HCT116 (cell line): ENCODE measurements around the gene AMPD1. TPM values are rescaled to one million over a fixed set of nuclear protein-coding genes. Genes with fewer than 3 reads are reported as not detected.

Experiments
- ATAC-seq: fragments of 200-7000 bp; cut with Tn5 transposase; 2 replicates; pipeline ENCODE4 v1.9.1; 2020; ENCODE audit warnings: mild to moderate bottlenecking, moderate library complexity
- BruUV-seq: library from RNA; stranded (reverse); fragments of 400-500 nt; replicated peaks from 2 replicates; lab custom pipeline; 2021; lab: Mats Ljungman, UMichigan
- CTCF ChIA-PET: fragments of 300-600 bp; sonication (Branson Sonifier 250); formaldehyde crosslinking; loops from one replicate; lab custom pipeline; 2021; ENCODE audit warnings: antibody characterized with exemption; lab: Charles Lee
- POLR2A ChIA-PET: fragments of 300-600, 350-600 bp; sonication (Branson Sonifier 250); formaldehyde crosslinking; loops from one replicate; lab custom pipeline; 2021; ENCODE audit warnings: antibody characterized with exemption; lab: Charles Lee
- RAD21 ChIA-PET, 2 experiments: fragments of 300-600 bp; sonication (Branson Sonifier 250); formaldehyde crosslinking; loops; one replicate each; lab custom pipeline; 2023; ENCODE audit warnings: low total read pairs in 2 of 2; ENCODE audit not compliant: uncharacterized antibody in 2 of 2, unreplicated experiment in 2 of 2, low non-redundant PET in 1 of 2; lab: Charles Lee
- DNase-seq: peaks from one replicate; pipeline ENCODE4 v3.0.0-alpha.2; 2010; ENCODE audit warnings: low read depth, low spot score
- H2AFZ ChIP-seq: fragments of 200-600 bp; shearing (Covaris generic), sonication (generic); 2 replicates; pipeline ENCODE4 v1.6.1; 2017; ENCODE audit warnings: low read depth, mixed run types, mixed read lengths, antibody characterized with exemption, low read length; ENCODE audit not compliant: poor library complexity, severe bottlenecking
- H3K27ac ChIP-seq: 2 replicates; pipeline ENCODE4 v1.5.1; 2012; ENCODE audit warnings: low read depth, low read length
- H3K27me3 ChIP-seq: fragments of 200-600 bp; sonication (generic); 2 replicates; pipeline ENCODE4 v1.6.1; 2016; ENCODE audit warnings: mixed run types, low read length, mixed read lengths; ENCODE audit not compliant: insufficient read depth
- H3K36me3 ChIP-seq, 2 experiments: fragments of 200-500 bp in 1 of 2; fragments of 200-600 bp in 1 of 2; sonication (Bioruptor generic) in 1 of 2; sonication (generic) in 1 of 2; 2 replicates each; pipeline versions ENCODE4 v1.5.1 to v1.6.1; 2014 to 2016; ENCODE audit warnings: low read length in 2 of 2, inconsistent platforms in 1 of 2, mixed read lengths in 1 of 2, mixed run types in 1 of 2; ENCODE audit not compliant: insufficient read depth in 2 of 2, control insufficient read depth in 1 of 2
- H3K4me1 ChIP-seq, 2 experiments: fragments of 200-600 bp in 1 of 2; sonication (generic) in 1 of 2; 2 replicates each; pipeline versions ENCODE4 v1.5.1 to v1.6.1; 2012 to 2017; ENCODE audit warnings: low read length in 2 of 2, inconsistent platforms in 1 of 2, mild to moderate bottlenecking in 1 of 2, mixed read lengths in 1 of 2, mixed run types in 1 of 2, moderate library complexity in 1 of 2; ENCODE audit not compliant: insufficient read depth in 2 of 2, control insufficient read depth in 1 of 2
- H3K4me2 ChIP-seq: fragments of 200-600 bp; sonication (generic); 2 replicates; pipeline ENCODE4 v1.6.1; 2017; ENCODE audit warnings: mixed run types, low read length, mixed read lengths
- H3K4me3 ChIP-seq, 2 experiments: fragments of 200-600 bp in 1 of 2; sonication (generic) in 1 of 2; replicated peaks in 1 of 2; 2 replicates each; pipeline ENCODE4 v1.5.1; 2011 to 2016; ENCODE audit warnings: low read length in 2 of 2, control low read depth in 1 of 2, low read depth in 1 of 2, mild to moderate bottlenecking in 1 of 2, mixed read lengths in 1 of 2, mixed run types in 1 of 2
- H3K79me2 ChIP-seq: fragments of 200-600 bp; sonication (generic); 2 replicates; pipeline ENCODE4 v1.6.1; 2017; ENCODE audit warnings: mild to moderate bottlenecking, mixed run types, low read length, moderate library complexity, mixed read lengths; ENCODE audit not compliant: insufficient read depth
- H3K9ac ChIP-seq: fragments of 200-600 bp; sonication (generic); 2 replicates; pipeline ENCODE4 v1.6.1; 2016; ENCODE audit warnings: low read length, mixed read lengths
- H3K9me2 ChIP-seq: fragments of 200-600 bp; sonication (generic), shearing (Covaris generic); 2 replicates; pipeline ENCODE4 v1.6.1; 2017; ENCODE audit warnings: mixed run types, mild to moderate bottlenecking, moderate library complexity; ENCODE audit not compliant: insufficient read depth
- H3K9me3 ChIP-seq, 2 experiments: fragments of 200-500 bp in 1 of 2; fragments of 200-600 bp in 1 of 2; sonication (Bioruptor generic) in 1 of 2; sonication (generic) in 1 of 2; 2 replicates each; pipeline ENCODE4 v1.6.1; 2014 to 2017; ENCODE audit warnings: low read length in 2 of 2, mixed read lengths in 2 of 2, inconsistent platforms in 1 of 2, low read depth in 1 of 2, mild to moderate bottlenecking in 1 of 2, mixed run types in 1 of 2, moderate library complexity in 1 of 2; ENCODE audit not compliant: control insufficient read depth in 1 of 2, insufficient read depth in 1 of 2
- H4K20me1 ChIP-seq: fragments of 200-600 bp; sonication (generic), shearing (Covaris generic); 2 replicates; pipeline ENCODE4 v1.6.1; 2017; ENCODE audit warnings: mixed run types, mild to moderate bottlenecking, moderate library complexity; ENCODE audit not compliant: insufficient read depth
- ATF3 ChIP-seq: IDR thresholded peaks from 2 replicates; pipeline ENCODE4 v1.6.1; 2012
- CBX3 ChIP-seq: IDR thresholded peaks from 2 replicates; pipeline ENCODE4 v1.6.1; 2012; ENCODE audit warnings: low read depth
- CTCF ChIP-seq, 3 experiments: fragments of 200-600 bp in 1 of 3; sonication (generic) in 1 of 3; IDR thresholded peaks in 2 of 3; conservative IDR thresholded peaks in 1 of 3; 2 replicates each; pipeline ENCODE4 v1.5.1; 2012 to 2017; ENCODE audit warnings: low read depth in 2 of 3, low read length in 2 of 3, antibody characterized with exemption in 1 of 3, borderline replicate concordance in 1 of 3, control low read depth in 1 of 3, mild to moderate bottlenecking in 1 of 3, mixed read lengths in 1 of 3, mixed run types in 1 of 3, moderate library complexity in 1 of 3; ENCODE audit not compliant: insufficient read depth in 1 of 3
- EGR1 ChIP-seq: IDR thresholded peaks from 2 replicates; pipeline ENCODE4 v1.6.1; 2012; ENCODE audit warnings: low read depth
- EZH2 ChIP-seq: fragments of 200-600 bp; sonication (generic); IDR thresholded peaks from 2 replicates; pipeline ENCODE4 v1.6.1; 2017; ENCODE audit warnings: antibody characterized with exemption, mixed run types
- EZH2phosphoT487 ChIP-seq: fragments of 200-600 bp; IDR thresholded peaks from 2 replicates; pipeline ENCODE4 v1.6.1; 2018; ENCODE audit warnings: antibody characterized with exemption, borderline replicate concordance
- FOSL1 ChIP-seq: IDR thresholded peaks from 2 replicates; pipeline ENCODE4 v1.6.1; 2012; ENCODE audit warnings: low read depth
- JUND ChIP-seq: IDR thresholded peaks from 2 replicates; pipeline ENCODE4 v1.6.1; 2012
- POLR2A ChIP-seq: IDR thresholded peaks from 2 replicates; pipeline ENCODE4 v1.7.0; 2011; ENCODE audit warnings: borderline replicate concordance; ENCODE audit not compliant: insufficient read depth, insufficient read length; ENCODE audit errors: extremely low read depth
- RAD21 ChIP-seq: IDR thresholded peaks from 2 replicates; pipeline ENCODE4 v1.6.1; 2012; ENCODE audit warnings: low read depth, mild to moderate bottlenecking
- REST ChIP-seq: IDR thresholded peaks from 2 replicates; pipeline ENCODE4 v1.6.1; 2012; ENCODE audit warnings: low read depth
- SIN3A ChIP-seq: IDR thresholded peaks from 2 replicates; pipeline ENCODE4 v1.6.1; 2012; ENCODE audit warnings: low read depth
- SP1 ChIP-seq: IDR thresholded peaks from 2 replicates; pipeline ENCODE4 v1.6.1; 2012; ENCODE audit warnings: low read depth
- SRF ChIP-seq: IDR thresholded peaks from 2 replicates; pipeline ENCODE4 v1.6.1; 2012; ENCODE audit warnings: low read depth
- TCF7L2 ChIP-seq: IDR thresholded peaks from 2 replicates; pipeline ENCODE4 v1.7.0; 2011; ENCODE audit warnings: borderline replicate concordance, inconsistent platforms; ENCODE audit not compliant: insufficient read depth, insufficient read length; ENCODE audit errors: extremely low read depth
- YY1 ChIP-seq: IDR thresholded peaks from 2 replicates; pipeline ENCODE4 v1.6.1; 2011; ENCODE audit warnings: low read length, low read depth, moderate library complexity, mild to moderate bottlenecking; ENCODE audit not compliant: insufficient replicate concordance; ENCODE audit errors: extremely low read depth
- ZBTB33 ChIP-seq: IDR thresholded peaks from 2 replicates; pipeline ENCODE4 v1.6.1; 2011; ENCODE audit warnings: mild to moderate bottlenecking, low read length, moderate library complexity; ENCODE audit not compliant: insufficient replicate concordance; ENCODE audit errors: extremely low read depth
- ZNF274 ChIP-seq: fragments of 200-500 bp; sonication (Bioruptor generic); IDR thresholded peaks from 2 replicates; pipeline ENCODE4 v1.6.1; 2014; ENCODE audit warnings: mild to moderate bottlenecking, low read depth, low read length, inconsistent platforms
- intact Hi-C: fragments of 100-400 bp; cut with micrococcal nuclease; formaldehyde crosslinking; loops from 2 replicates; pipeline ENCODE4 v1.10.0; 2022
- total RNA-seq: library from RNA; stranded (reverse); gene quantifications from one replicate; pipeline ENCODE4 v1.2.1, GENCODE V29; 2021; ENCODE audit not compliant: unreplicated experiment
- TF ChIP-seq, protein P1 (sequence below): IDR thresholded peaks from 2 replicates; pipeline ENCODE4 v1.6.1; 2012

The AMPD1 gene
- total RNA-seq, 1 experiment from 2014 or later, result not detected

DNA sequence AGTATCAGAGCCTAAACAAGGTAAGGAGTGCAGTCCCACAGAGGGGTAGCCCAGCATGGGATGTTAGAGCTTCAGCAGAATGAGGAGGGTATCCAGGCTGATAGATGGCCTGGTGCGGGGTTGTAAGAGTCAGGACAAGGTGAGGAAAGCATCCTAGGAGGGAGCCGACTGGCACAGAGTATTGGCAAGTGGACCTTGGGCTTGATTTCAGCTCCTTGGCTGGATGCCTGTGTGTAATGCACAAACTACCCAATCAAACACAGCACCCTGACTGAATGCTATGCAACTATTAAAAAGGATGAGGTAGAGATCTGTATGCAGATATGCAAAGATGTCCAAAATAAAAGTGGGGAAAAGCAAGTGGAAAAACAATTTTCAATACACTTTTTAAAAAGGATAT lies 43.5 kb downstream of the AMPD1 start:
- TF ChIP-seq CTCF (IDR thresholded peaks at IDR 0.05 in 2 of 3, conservative IDR thresholded peaks at IDR 0.05 in 1 of 3; ENCODE audit: borderline replicate concordance in 1 of 3, insufficient read depth in 1 of 3, low read depth in 2 of 3, low read length in 2 of 3) (no peak), TCF7L2 (no peak), EGR1 (no peak), ZBTB33 (no peak), SRF (no peak), ZNF274 (no peak), REST (no peak), SIN3A (no peak), POLR2A (no peak), EZH2phosphoT487 (no peak), ATF3 (no peak), RAD21 (no peak), JUND (no peak), SP1 (no peak), YY1 (no peak), CBX3 (no peak), EZH2 (no peak), FOSL1 (no peak)
- TF ChIP-seq, protein P1, sequence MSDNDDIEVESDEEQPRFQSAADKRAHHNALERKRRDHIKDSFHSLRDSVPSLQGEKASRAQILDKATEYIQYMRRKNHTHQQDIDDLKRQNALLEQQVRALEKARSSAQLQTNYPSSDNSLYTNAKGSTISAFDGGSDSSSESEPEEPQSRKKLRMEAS, result no peak
- no peaks in the 10 kb centered on the region for H3K4me1 ChIP-seq
- intact Hi-C loops, result no loop called here

More for the DNA sequence above, 43.5 kb downstream of the AMPD1 start:
- ATAC-seq, result no peak
- Histone ChIP-seq H3K4me2 (no peak overlapping the region), H3K36me3 (no peaks in the 10 kb centered on the region), H4K20me1 (no peaks in the 10 kb centered on the region), H3K9ac (no peak overlapping the region), H3K27me3 (no peaks in the 10 kb centered on the region), H3K4me3 (no peak overlapping the region), H3K27ac (no peak overlapping the region), H3K79me2 (no peaks in the 10 kb centered on the region), H3K9me2 (no peaks in the 10 kb centered on the region), H3K9me3 (no peaks in the 10 kb centered on the region), H2AFZ (no peak overlapping the region)
- no peak for DNase-seq
- CTCF ChIA-PET, result no interaction called here
- POLR2A ChIA-PET, result no interaction called here
- RAD21 ChIA-PET, result no interaction called here
- BruUV-seq, result no TSS peak
